Measurements from ENCODE around the gene ERFL. TPM values are rescaled to one million over a fixed set of nuclear protein-coding genes. Genes with fewer than 3 reads are reported as not detected.

The ERFL gene
- total and polyA plus RNA-seq, 2 experiments from 2014 or later: 0.69 TPM; not detected in 1

DNA sequence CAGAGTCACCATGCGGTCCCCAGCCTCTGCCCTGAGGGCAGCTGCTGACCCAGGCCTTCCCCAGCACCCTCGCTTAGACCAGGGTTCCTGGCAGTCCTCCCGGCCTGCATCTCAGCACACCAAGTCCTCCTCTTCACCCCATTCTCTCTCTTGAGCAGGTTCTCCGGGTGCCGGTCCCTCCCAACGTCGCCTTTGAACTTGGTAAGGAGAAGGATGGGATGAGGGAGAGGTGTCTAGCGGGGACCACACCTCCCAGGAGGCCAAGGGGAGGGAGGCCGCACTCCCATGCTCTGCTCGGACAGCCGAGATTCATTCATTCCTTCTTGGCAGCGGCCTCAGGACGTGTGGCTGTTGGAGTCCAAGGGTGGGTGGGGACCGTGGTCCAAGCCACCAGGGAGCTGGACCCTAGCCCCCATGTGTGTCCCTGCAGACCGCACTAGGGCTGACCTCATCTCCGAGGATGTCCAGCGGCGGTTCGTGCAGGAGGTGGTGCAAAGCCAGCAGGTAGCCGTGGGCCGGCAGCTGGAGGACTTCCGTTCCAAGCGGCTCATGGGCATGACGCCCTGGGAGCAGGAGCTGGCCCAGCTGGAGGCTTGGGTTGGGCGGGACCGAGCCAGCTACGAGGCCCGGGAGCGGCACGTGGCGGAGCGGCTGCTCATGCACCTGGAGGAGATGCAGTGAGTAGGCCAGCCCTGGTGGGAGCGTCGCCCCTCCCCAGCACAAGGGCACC is 35.9 kb downstream of the ERFL start (continued):
- no peak for TF ChIP-seq NANOG (IDR thresholded peaks at IDR 0.05; ENCODE audit: borderline replicate concordance)

DNA sequence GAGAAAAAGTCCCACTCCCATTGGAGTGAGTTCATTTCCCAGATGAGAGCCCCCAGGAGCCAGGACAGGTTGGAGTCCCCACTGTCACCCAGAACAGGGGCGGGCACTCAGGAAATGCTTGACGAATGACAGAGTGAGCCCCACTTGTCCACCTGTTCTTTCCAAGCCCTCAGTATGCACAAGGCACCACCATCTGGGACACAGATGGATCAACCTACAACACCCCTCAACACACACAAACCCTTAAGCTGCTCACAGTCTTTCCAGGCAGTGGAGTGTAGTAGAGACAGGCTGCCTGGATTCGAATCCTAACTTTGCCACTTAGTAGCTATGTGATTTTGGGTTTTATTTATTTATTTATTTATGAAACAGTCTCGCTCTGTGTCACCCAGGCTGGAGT is 37.3 kb downstream of the ERFL start:
- peaks cover 21% of the 10 kb centered on the region for H3K4me1 ChIP-seq (ENCODE audit: insufficient read depth)
- H3K4me3 Mint-ChIP-seq: no peak overlapping the region
- H3F3A ChIP-seq (replicated peaks; ENCODE audit: low read depth): peaks cover 16% of the 10 kb centered on the region
- no peak overlapping the region for H3K27ac ChIP-seq (ENCODE audit: low read depth)
- DNase-seq (ENCODE audit: low spot score): no peak
- H3K9me2 ChIP-seq (ENCODE audit: insufficient read depth): no peaks in the 10 kb centered on the region
- H3K4me3 ChIP-seq: no peak overlapping the region
- H3K4me2 ChIP-seq: no peak overlapping the region
- no peak overlapping the region for H2AFZ ChIP-seq
- H3K4me1 Mint-ChIP-seq: peaks cover 43% of the 10 kb centered on the region
- peaks cover 24% of the 10 kb centered on the region; the same call in 2 of the 3 replicates for H3K36me3 Mint-ChIP-seq (ENCODE audit: low read depth)
- H4K20me1 ChIP-seq (replicated peaks; ENCODE audit: insufficient read depth): peaks cover 4% of the 10 kb centered on the region; the same call in 1 of the 2 replicates
- no peak for ATAC-seq
- H3K79me2 ChIP-seq (replicated peaks; ENCODE audit: insufficient read depth): no peaks in the 10 kb centered on the region; the same call in 1 of the 2 replicates
- H3K27me3 Mint-ChIP-seq (ENCODE audit: insufficient read depth, low read depth, poor library complexity): peaks cover 12% of the 10 kb centered on the region
- TF ChIP-seq, protein P1, sequence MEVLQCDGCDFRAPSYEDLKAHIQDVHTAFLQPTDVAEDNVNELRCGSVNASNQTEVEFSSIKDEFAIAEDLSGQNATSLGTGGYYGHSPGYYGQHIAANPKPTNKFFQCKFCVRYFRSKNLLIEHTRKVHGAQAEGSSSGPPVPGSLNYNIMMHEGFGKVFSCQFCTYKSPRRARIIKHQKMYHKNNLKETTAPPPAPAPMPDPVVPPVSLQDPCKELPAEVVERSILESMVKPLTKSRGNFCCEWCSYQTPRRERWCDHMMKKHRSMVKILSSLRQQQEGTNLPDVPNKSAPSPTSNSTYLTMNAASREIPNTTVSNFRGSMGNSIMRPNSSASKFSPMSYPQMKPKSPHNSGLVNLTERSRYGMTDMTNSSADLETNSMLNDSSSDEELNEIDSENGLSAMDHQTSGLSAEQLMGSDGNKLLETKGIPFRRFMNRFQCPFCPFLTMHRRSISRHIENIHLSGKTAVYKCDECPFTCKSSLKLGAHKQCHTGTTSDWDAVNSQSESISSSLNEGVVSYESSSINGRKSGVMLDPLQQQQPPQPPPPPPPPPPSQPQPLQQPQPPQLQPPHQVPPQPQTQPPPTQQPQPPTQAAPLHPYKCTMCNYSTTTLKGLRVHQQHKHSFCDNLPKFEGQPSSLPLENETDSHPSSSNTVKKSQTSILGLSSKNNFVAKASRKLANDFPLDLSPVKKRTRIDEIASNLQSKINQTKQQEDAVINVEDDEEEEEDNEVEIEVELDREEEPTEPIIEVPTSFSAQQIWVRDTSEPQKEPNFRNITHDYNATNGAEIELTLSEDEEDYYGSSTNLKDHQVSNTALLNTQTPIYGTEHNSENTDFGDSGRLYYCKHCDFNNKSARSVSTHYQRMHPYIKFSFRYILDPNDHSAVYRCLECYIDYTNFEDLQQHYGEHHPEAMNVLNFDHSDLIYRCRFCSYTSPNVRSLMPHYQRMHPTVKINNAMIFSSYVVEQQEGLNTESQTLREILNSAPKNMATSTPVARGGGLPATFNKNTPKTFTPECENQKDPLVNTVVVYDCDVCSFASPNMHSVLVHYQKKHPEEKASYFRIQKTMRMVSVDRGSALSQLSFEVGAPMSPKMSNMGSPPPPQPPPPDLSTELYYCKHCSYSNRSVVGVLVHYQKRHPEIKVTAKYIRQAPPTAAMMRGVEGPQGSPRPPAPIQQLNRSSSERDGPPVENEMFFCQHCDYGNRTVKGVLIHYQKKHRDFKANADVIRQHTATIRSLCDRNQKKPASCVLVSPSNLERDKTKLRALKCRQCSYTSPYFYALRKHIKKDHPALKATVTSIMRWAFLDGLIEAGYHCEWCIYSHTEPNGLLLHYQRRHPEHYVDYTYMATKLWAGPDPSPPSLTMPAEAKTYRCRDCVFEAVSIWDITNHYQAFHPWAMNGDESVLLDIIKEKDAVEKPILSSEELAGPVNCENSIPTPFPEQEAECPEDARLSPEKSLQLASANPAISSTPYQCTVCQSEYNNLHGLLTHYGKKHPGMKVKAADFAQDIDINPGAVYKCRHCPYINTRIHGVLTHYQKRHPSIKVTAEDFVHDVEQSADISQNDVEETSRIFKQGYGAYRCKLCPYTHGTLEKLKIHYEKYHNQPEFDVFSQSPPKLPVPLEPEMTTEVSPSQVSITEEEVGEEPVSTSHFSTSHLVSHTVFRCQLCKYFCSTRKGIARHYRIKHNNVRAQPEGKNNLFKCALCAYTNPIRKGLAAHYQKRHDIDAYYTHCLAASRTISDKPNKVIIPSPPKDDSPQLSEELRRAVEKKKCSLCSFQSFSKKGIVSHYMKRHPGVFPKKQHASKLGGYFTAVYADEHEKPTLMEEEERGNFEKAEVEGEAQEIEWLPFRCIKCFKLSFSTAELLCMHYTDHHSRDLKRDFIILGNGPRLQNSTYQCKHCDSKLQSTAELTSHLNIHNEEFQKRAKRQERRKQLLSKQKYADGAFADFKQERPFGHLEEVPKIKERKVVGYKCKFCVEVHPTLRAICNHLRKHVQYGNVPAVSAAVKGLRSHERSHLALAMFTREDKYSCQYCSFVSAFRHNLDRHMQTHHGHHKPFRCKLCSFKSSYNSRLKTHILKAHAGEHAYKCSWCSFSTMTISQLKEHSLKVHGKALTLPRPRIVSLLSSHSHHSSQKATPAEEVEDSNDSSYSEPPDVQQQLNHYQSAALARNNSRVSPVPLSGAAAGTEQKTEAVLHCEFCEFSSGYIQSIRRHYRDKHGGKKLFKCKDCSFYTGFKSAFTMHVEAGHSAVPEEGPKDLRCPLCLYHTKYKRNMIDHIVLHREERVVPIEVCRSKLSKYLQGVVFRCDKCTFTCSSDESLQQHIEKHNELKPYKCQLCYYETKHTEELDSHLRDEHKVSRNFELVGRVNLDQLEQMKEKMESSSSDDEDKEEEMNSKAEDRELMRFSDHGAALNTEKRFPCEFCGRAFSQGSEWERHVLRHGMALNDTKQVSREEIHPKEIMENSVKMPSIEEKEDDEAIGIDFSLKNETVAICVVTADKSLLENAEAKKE (CRISPR knock-in tag; IDR thresholded peaks at IDR 0.05): no peak
- TF ChIP-seq POLR2AphosphoS5 (IDR thresholded peaks at IDR 0.05; ENCODE audit: low read depth) (no peak), STAT1 (IDR thresholded peaks at IDR 0.05; ENCODE audit: unreplicated experiment) (no peak), EZH2phosphoT487 (IDR thresholded peaks at IDR 0.05; ENCODE audit: unreplicated experiment) (no peak), ZNF114 (CRISPR knock-in tag; IDR thresholded peaks at IDR 0.05) (no peak), CREB1 (CRISPR knock-in tag; IDR thresholded peaks at IDR 0.05; ENCODE audit: low read depth) (no peak), EZH2 (IDR thresholded peaks at IDR 0.05; ENCODE audit: low read depth, unreplicated experiment) (no peak), ZNF331 (CRISPR knock-in tag; IDR thresholded peaks at IDR 0.05; ENCODE audit: low read depth) (no peak)
- TF ChIP-seq, protein P2, sequence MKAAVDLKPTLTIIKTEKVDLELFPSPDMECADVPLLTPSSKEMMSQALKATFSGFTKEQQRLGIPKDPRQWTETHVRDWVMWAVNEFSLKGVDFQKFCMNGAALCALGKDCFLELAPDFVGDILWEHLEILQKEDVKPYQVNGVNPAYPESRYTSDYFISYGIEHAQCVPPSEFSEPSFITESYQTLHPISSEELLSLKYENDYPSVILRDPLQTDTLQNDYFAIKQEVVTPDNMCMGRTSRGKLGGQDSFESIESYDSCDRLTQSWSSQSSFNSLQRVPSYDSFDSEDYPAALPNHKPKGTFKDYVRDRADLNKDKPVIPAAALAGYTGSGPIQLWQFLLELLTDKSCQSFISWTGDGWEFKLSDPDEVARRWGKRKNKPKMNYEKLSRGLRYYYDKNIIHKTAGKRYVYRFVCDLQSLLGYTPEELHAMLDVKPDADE (IDR thresholded peaks at IDR 0.05): no peak
- TF ChIP-seq, protein P3, sequence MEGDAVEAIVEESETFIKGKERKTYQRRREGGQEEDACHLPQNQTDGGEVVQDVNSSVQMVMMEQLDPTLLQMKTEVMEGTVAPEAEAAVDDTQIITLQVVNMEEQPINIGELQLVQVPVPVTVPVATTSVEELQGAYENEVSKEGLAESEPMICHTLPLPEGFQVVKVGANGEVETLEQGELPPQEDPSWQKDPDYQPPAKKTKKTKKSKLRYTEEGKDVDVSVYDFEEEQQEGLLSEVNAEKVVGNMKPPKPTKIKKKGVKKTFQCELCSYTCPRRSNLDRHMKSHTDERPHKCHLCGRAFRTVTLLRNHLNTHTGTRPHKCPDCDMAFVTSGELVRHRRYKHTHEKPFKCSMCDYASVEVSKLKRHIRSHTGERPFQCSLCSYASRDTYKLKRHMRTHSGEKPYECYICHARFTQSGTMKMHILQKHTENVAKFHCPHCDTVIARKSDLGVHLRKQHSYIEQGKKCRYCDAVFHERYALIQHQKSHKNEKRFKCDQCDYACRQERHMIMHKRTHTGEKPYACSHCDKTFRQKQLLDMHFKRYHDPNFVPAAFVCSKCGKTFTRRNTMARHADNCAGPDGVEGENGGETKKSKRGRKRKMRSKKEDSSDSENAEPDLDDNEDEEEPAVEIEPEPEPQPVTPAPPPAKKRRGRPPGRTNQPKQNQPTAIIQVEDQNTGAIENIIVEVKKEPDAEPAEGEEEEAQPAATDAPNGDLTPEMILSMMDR (conservative IDR thresholded peaks at IDR 0.05; ENCODE audit: low read depth in 2 of 2): no peak
- H3K36me3 ChIP-seq (ENCODE audit: insufficient read depth): no peaks in the 10 kb centered on the region
- H3K27ac Mint-ChIP-seq: no peak overlapping the region
- H3K9me3 Mint-ChIP-seq: peaks cover 3% of the 10 kb centered on the region; the same call in 1 of the 3 replicates
- H3K27me3 ChIP-seq (ENCODE audit: insufficient read depth): no peaks in the 10 kb centered on the region

Measured in GM23338 (cell line).